ENCODE results near the gene ENTPD6.

DNA sequence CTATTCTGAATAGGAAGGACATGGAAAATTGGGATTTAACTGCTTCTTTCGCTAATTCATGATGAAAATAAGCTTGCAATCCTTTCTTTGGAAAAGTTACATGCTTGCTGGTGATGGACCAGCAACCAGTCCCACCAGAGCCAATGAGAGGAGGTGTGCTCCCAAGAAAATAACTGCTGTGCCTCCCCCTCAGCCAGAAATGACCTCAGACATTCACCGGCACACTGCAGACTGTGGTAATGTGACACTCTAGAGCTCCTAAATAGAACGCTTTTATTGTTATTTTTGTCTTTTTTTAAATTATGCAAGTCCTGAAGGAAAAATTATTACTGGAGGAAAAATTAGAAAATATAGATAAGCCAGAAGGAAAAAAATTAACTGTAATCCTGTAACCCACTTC is 55.0 kb downstream of the ENTPD6 start:
- TF ChIP-seq, protein P1, sequence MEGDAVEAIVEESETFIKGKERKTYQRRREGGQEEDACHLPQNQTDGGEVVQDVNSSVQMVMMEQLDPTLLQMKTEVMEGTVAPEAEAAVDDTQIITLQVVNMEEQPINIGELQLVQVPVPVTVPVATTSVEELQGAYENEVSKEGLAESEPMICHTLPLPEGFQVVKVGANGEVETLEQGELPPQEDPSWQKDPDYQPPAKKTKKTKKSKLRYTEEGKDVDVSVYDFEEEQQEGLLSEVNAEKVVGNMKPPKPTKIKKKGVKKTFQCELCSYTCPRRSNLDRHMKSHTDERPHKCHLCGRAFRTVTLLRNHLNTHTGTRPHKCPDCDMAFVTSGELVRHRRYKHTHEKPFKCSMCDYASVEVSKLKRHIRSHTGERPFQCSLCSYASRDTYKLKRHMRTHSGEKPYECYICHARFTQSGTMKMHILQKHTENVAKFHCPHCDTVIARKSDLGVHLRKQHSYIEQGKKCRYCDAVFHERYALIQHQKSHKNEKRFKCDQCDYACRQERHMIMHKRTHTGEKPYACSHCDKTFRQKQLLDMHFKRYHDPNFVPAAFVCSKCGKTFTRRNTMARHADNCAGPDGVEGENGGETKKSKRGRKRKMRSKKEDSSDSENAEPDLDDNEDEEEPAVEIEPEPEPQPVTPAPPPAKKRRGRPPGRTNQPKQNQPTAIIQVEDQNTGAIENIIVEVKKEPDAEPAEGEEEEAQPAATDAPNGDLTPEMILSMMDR (IDR thresholded peaks at IDR 0.05) = no peak
- no peak for TF ChIP-seq EZH2 (IDR thresholded peaks at IDR 0.05; ENCODE audit: borderline replicate concordance, insufficient read depth, low read depth, low read length, poor library complexity, severe bottlenecking)

Data from B cell (primary cell).